Astrocyte of the cerebellum (primary cell): Measurements from ENCODE around the gene COL16A1.

ENCODE experiments used
- DNase-seq: peaks from one replicate; pipeline ENCODE4 v3.0.0-alpha.2; 2011; ENCODE audit warnings: low read depth
- H3K4me3 ChIP-seq: 2 replicates; pipeline ENCODE4 v1.5.1; 2011; ENCODE audit warnings: mild to moderate bottlenecking, low read depth, low read length, moderate library complexity
- CTCF ChIP-seq: IDR thresholded peaks from 2 replicates; pipeline ENCODE4 v1.5.1; 2012; ENCODE audit warnings: low read length, low read depth, moderate library complexity, mild to moderate bottlenecking; ENCODE audit errors: missing control alignments
- in situ Hi-C: cut with HindIII; loops from 2 replicates; pipeline ENCODE4 v1.10.0; 2017; ENCODE audit warnings: low sequenced_read_pairs

COL16A1 gene

GRCh38 chr1:31732751-31733289 is 29.0 kb upstream of the COL16A1 start:
- DNase-seq = no peak
- no peak for TF ChIP-seq CTCF
- in situ Hi-C loops = no loop called here
- no peak overlapping the region for H3K4me3 ChIP-seq

GRCh38 chr1:31732343-31732742 is 28.5 kb upstream of the COL16A1 start:
- in situ Hi-C loops = no loop called here
- no peak overlapping the region for H3K4me3 ChIP-seq
- no peak for DNase-seq
- TF ChIP-seq CTCF = no peak

GRCh38 chr1:31731049-31731565 is 27.3 kb upstream of the COL16A1 start:
- in situ Hi-C loops = no loop called here
- TF ChIP-seq CTCF = no peak
- no peak for DNase-seq
- no peak overlapping the region for H3K4me3 ChIP-seq

GRCh38 chr1:31730336-31731048 is 26.7 kb upstream of the COL16A1 start:
- no peak for DNase-seq
- in situ Hi-C loops = no loop called here
- TF ChIP-seq CTCF = no peak
- no peak overlapping the region for H3K4me3 ChIP-seq

GRCh38 chr1:31727849-31728248 is 24.0 kb upstream of the COL16A1 start:
- TF ChIP-seq CTCF = no peak
- no peak overlapping the region for H3K4me3 ChIP-seq
- in situ Hi-C loops = no loop called here
- no peak for DNase-seq

- in situ Hi-C loops = no loop called here
- no peak for TF ChIP-seq CTCF
- no peak overlapping the region for H3K4me3 ChIP-seq
- no peak for DNase-seq
Measured at GRCh38 chr1:31727195-31727594, 23.4 kb upstream of the COL16A1 start.
